A549 (cell line): ENCODE measurements around the gene SFRP5. TPM values are rescaled to one million over a fixed set of nuclear protein-coding genes. Genes with fewer than 3 reads are reported as not detected.

Experiments used
- ATAC-seq, 2 experiments: fragments of 200-7000 bp in 1 of 2; fragments of >200 bp in 1 of 2; cut with Nextera tagmentation in 1 of 2; cut with Tn5 transposase in 1 of 2; 3 replicates each; pipeline versions ENCODE4 v1.8.0 to v1.9.1; 2018 to 2020; ENCODE audit warnings: mild to moderate bottlenecking in 1 of 2, moderate library complexity in 1 of 2
- CTCF ChIA-PET: fragments of 300-600 bp; sonication (Branson Sonifier 250); formaldehyde crosslinking; extraction: SDS; loops from one replicate; lab custom pipeline; 2021; ENCODE audit warnings: antibody characterized with exemption, inconsistent platforms; lab: Yijun Ruan, JAX
- POLR2A ChIA-PET: fragments of 350-600 bp; formaldehyde crosslinking; extraction: SDS; loops from one replicate; lab custom pipeline; 2021; ENCODE audit warnings: antibody characterized with exemption, inconsistent platforms; lab: Yijun Ruan, JAX
- DNase-seq, 2 experiments: peaks; one replicate each; pipeline versions ENCODE4 v3.0.0 to v3.0.0-alpha.2; 2011 to 2016; ENCODE audit warnings: low read depth in 1 of 2, low spot score in 1 of 2
- FAIRE-seq: peaks from 2 replicates; lab custom pipeline; 2011; peaks lifted over from hg19 to GRCh38; lab: Jason Lieb, UNC
- H3K27ac ChIP-seq, 2 experiments: fragments of >200 bp; sonication (Bioruptor Twin); formaldehyde crosslinking; 3 replicates each; pipeline ENCODE4 v1.5.1; 2016 to 2017
- H3K4me1 ChIP-seq: fragments of >200 bp; sonication (Bioruptor Twin); formaldehyde crosslinking; 3 replicates; pipeline ENCODE4 v1.6.1; 2016
- H3K4me2 ChIP-seq: fragments of >200 bp; sonication (Bioruptor Twin); formaldehyde crosslinking; 3 replicates; pipeline ENCODE4 v1.6.1; 2016
- H3K4me3 ChIP-seq: fragments of >200 bp; sonication (Bioruptor Twin); formaldehyde crosslinking; 3 replicates; pipeline ENCODE4 v1.5.1; 2016
- H3K9me3 ChIP-seq: fragments of >200 bp; sonication (Bioruptor Twin); formaldehyde crosslinking; 3 replicates; pipeline ENCODE4 v1.6.1; 2016
- ATOH8 ChIP-seq: fragments of 250-450 bp; sonication (Bioruptor Pico); IDR thresholded peaks from 2 replicates; pipeline ENCODE4 v1.5.0; 2020; ENCODE audit warnings: low read depth, mild to moderate bottlenecking, moderate library complexity
- CHD4 ChIP-seq: fragments of 200-600 bp; sonication (generic); IDR thresholded peaks from 2 replicates; pipeline ENCODE4 v1.6.1; 2016; ENCODE audit warnings: antibody characterized with exemption, mild to moderate bottlenecking, borderline replicate concordance
- CTCF ChIP-seq: fragments of >200 bp; sonication (Bioruptor Twin); formaldehyde crosslinking; IDR thresholded peaks from 3 replicates; pipeline ENCODE4 v1.5.1; 2016
- EHF ChIP-seq: fragments of 250-450 bp; sonication (Bioruptor Pico); IDR thresholded peaks from 2 replicates; pipeline ENCODE4 v1.5.0; 2020; ENCODE audit warnings: mild to moderate bottlenecking
- EP300 ChIP-seq, 2 experiments: fragments of >200 bp; sonication (Bioruptor Twin); formaldehyde crosslinking; IDR thresholded peaks; 2 replicates in 1 of 2; 3 replicates in 1 of 2; pipeline ENCODE4 v1.6.1; 2016 to 2017
- FOSL2 ChIP-seq, 2 experiments: fragments of 450-650 bp in 1 of 2; fragments of >200 bp in 1 of 2; sonication (Bioruptor Twin) in 1 of 2; formaldehyde crosslinking; IDR thresholded peaks; 2 replicates each; pipeline versions ENCODE4 v1.5.0 to v1.6.1; 2016 to 2020; ENCODE audit warnings: mild to moderate bottlenecking in 1 of 2, moderate library complexity in 1 of 2
- GATA3 ChIP-seq: IDR thresholded peaks from 2 replicates; pipeline ENCODE4 v1.6.1; 2012; ENCODE audit warnings: borderline replicate concordance
- HOXA7 ChIP-seq: fragments of 250-450 bp; sonication (Bioruptor Pico); IDR thresholded peaks from 2 replicates; pipeline ENCODE4 v1.5.0; 2020; ENCODE audit warnings: mild to moderate bottlenecking, moderate library complexity
- HOXB5 ChIP-seq: fragments of 250-450 bp; sonication (Bioruptor Pico); IDR thresholded peaks from 2 replicates; pipeline ENCODE4 v1.5.0; 2020; ENCODE audit warnings: mild to moderate bottlenecking, moderate library complexity
- JUN ChIP-seq, 2 experiments: fragments of >200 bp; sonication (Bioruptor Twin); formaldehyde crosslinking; IDR thresholded peaks; 2 replicates in 1 of 2; 3 replicates in 1 of 2; pipeline ENCODE4 v1.6.1; 2016 to 2017
- JUNB ChIP-seq: fragments of >200 bp; sonication (Bioruptor Twin); formaldehyde crosslinking; IDR thresholded peaks from 2 replicates; pipeline ENCODE4 v1.6.1; 2016
- MAFK ChIP-seq: fragments of 450-650 bp; IDR thresholded peaks from 2 replicates; pipeline ENCODE4 v1.6.1; 2014; ENCODE audit not compliant: partially characterized antibody
- MYC ChIP-seq: IDR thresholded peaks from 2 replicates; pipeline ENCODE4 v1.6.1; 2012; ENCODE audit warnings: mild to moderate bottlenecking, inconsistent platforms, low read length, improper control_type of control experiment, borderline replicate concordance
- NFE2L2 ChIP-seq: fragments of 150-350 bp; conservative IDR thresholded peaks from 2 replicates; pipeline ENCODE4 v1.6.1; 2014; ENCODE audit warnings: low read length
- POLR2AphosphoS2 ChIP-seq: conservative IDR thresholded peaks from 2 replicates; pipeline ENCODE4 v1.6.1; 2012; ENCODE audit warnings: low read length, improper control_type of control experiment, inconsistent platforms
- RARB ChIP-seq: fragments of 250-450 bp; sonication (Bioruptor Pico); IDR thresholded peaks from 2 replicates; pipeline ENCODE4 v1.8.0; 2021; ENCODE audit warnings: mild to moderate bottlenecking, moderate library complexity
- RFX5 ChIP-seq: fragments of 450-650 bp; IDR thresholded peaks from 2 replicates; pipeline ENCODE4 v1.7.1; 2014; ENCODE audit warnings: antibody characterized with exemption, mild to moderate bottlenecking, moderate library complexity
- SMC3 ChIP-seq: fragments of >200 bp; sonication (Bioruptor Twin); formaldehyde crosslinking; IDR thresholded peaks from 3 replicates; pipeline ENCODE4 v1.6.1; 2018; ENCODE audit warnings: inconsistent platforms
- TFCP2L1 ChIP-seq: fragments of 250-450 bp; sonication (Bioruptor Pico); IDR thresholded peaks from 2 replicates; pipeline ENCODE4 v1.5.0; 2021; ENCODE audit warnings: mild to moderate bottlenecking
- USF2 ChIP-seq: fragments of 450-650 bp; IDR thresholded peaks from 2 replicates; pipeline ENCODE4 v1.6.1; 2014; ENCODE audit warnings: antibody characterized with exemption
- ZC3H11A ChIP-seq: fragments of 450-650 bp; IDR thresholded peaks from 2 replicates; pipeline ENCODE4 v1.6.1; 2014; ENCODE audit warnings: antibody characterized with exemption, mild to moderate bottlenecking
- WGBS: methylation state at CpG from one replicate; pipeline ENCODE4 v1.1.6; 2017; ENCODE audit errors: missing lambda C conversion rate; 5-methylcytosine and 5-hydroxymethylcytosine counted together
- polyA plus RNA-seq, 4 experiments: library from polyadenylated mRNA; depleted of rRNA in 3 of 4; stranded (reverse); fragments of >200 nt; fragmentation: RNase III in 1 of 4; extraction: RNeasy Plus Mini Kit Qiagen cat#74134 plus additional on column Dnase treatment in 1 of 4; gene quantifications; 2 replicates in 3 of 4; 3 replicates in 1 of 4; pipeline ENCODE4 v1.2.3, GENCODE V29; 2011 to 2017
- TF ChIP-seq, protein P1 (sequence below): fragments of 250-450 bp; sonication (Bioruptor Pico); IDR thresholded peaks from 2 replicates; pipeline ENCODE4 v1.5.0; 2021; ENCODE audit warnings: mild to moderate bottlenecking, moderate library complexity, borderline replicate concordance

Gene SFRP5
- polyA plus RNA-seq, 2 of the 4 experiments (the other 2 are of a cell fraction): 0.50 to 1.2 TPM

GRCh38 chr10:97805096-97805884 is 33.5 kb upstream of the SFRP5 start:
- CTCF ChIA-PET: interaction anchor here (0.9 to 3.9 kb wide), 2 partner anchors 13 to 19 kb away, joined by 3 to 29 read pairs; no protein-coding TSS in a partner anchor
- WGBS: 82% methylated on average over 12 of the region's 12 CpGs

GRCh38 chr10:97801422-97801821 is 29.6 kb upstream of the SFRP5 start:
- ATAC-seq (no peak), FAIRE-seq (no peak), DNase-seq (no peak)
- H3K27ac ChIP-seq: no peak overlapping the region
- WGBS: 20% methylated on average over 3 of the region's 5 CpGs
- CTCF ChIA-PET: interaction anchor here (0.6 to 17.4 kb wide), 5 partner anchors 9 to 216 kb away, joined by 3 to 649 read pairs (median 4); no protein-coding TSS in a partner anchor
- H3K4me1 ChIP-seq: no peaks in the 10 kb centered on the region
- peaks cover 10% of the 10 kb centered on the region; the same call in 2 of the 3 replicates for H3K9me3 ChIP-seq
- no peak overlapping the region for H3K4me3 ChIP-seq
- H3K4me2 ChIP-seq: no peak overlapping the region
- TF ChIP-seq ATOH8 (CRISPR knock-in tag) (no peak), EHF (CRISPR knock-in tag) (no peak)
- TF ChIP-seq, all 56 proteins: peak for 0
- POLR2A ChIA-PET: interaction anchor here (0.9 kb wide), 1 partner anchor 65 kb away, joined by 3 read pairs; the partner anchor contains the start of gene ZFYVE27

More at GRCh38 chr10:97805096-97805884, 33.5 kb upstream of the SFRP5 start:
- Histone ChIP-seq H3K4me2 (no peak overlapping the region), H3K4me3 (no peak overlapping the region), H3K9me3 (no peaks in the 10 kb centered on the region), H3K4me1 (peaks cover 2% of the 10 kb centered on the region), H3K27ac (no peak overlapping the region)
- POLR2A ChIA-PET: no interaction called here
- no peak for DNase-seq
- no peak for ATAC-seq
- TF ChIP-seq RFX5 (no peak), EP300 (IDR thresholded peaks at IDR 0.05) (no peak), HOXA7 (CRISPR knock-in tag) (no peak), NFE2L2 (no peak), MAFK (no peak), JUNB (no peak), RARB (CRISPR knock-in tag) (no peak), MYC (no peak), SMC3 (no peak), POLR2AphosphoS2 (no peak)
- no peak for FAIRE-seq

DNA sequence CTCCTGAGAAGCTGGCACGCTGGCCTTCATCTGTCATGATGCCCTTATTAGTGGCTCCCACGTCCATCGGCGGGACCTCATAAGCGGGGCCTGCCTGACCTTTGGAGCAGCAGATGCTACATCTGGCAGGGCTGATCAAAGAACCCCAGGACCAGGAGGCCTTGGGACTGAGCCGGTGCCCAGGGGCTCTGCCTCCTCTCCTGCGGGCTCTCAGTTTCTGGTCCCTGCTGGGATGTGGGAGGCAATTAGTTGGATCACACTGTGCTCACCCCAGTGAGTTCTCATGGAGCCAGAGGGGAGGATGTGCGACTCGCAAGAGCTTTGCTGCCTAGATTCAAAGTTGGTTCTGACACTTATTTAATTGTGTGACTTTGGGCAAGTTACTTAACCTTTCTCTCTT is 28.7 kb upstream of the SFRP5 start:
- H3K4me1 ChIP-seq: no peaks in the 10 kb centered on the region
- TF ChIP-seq EHF (CRISPR knock-in tag) (no peak), USF2 (no peak), EP300 (IDR thresholded peaks at IDR 0.05) (no peak), MAFK (no peak), ATOH8 (CRISPR knock-in tag) (no peak), JUN (IDR thresholded peaks at IDR 0.05) (no peak), FOSL2 (IDR thresholded peaks at IDR 0.05) (no peak), FOSL2 (CRISPR knock-in tag; IDR thresholded peaks at IDR 0.05) (no peak), CTCF (no peak), RARB (CRISPR knock-in tag) (no peak), TFCP2L1 (CRISPR knock-in tag) (no peak), CHD4 (no peak), HOXB5 (CRISPR knock-in tag) (no peak), GATA3 (no peak), ZC3H11A (no peak)
- TF ChIP-seq, protein P1, sequence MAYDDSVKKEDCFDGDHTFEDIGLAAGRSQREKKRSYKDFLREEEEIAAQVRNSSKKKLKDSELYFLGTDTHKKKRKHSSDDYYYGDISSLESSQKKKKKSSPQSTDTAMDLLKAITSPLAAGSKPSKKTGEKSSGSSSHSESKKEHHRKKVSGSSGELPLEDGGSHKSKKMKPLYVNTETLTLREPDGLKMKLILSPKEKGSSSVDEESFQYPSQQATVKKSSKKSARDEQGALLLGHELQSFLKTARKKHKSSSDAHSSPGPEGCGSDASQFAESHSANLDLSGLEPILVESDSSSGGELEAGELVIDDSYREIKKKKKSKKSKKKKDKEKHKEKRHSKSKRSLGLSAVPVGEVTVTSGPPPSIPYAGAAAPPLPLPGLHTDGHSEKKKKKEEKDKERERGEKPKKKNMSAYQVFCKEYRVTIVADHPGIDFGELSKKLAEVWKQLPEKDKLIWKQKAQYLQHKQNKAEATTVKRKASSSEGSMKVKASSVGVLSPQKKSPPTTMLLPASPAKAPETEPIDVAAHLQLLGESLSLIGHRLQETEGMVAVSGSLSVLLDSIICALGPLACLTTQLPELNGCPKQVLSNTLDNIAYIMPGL (CRISPR knock-in tag): no peak
- POLR2A ChIA-PET: interaction anchor here (0.9 kb wide), 1 partner anchor 64 kb away, joined by 3 read pairs; the partner anchor contains the start of gene ZFYVE27

More for the DNA sequence above, 28.7 kb upstream of the SFRP5 start:
- Histone ChIP-seq H3K4me2 (no peak overlapping the region), H3K27ac (no peak overlapping the region), H3K4me3 (no peak overlapping the region), H3K9me3 (peaks cover 10% of the 10 kb centered on the region; the same call in 2 of the 3 replicates)
- ATAC-seq (no peak), DNase-seq (no peak), FAIRE-seq (no peak)
- CTCF ChIA-PET: interaction anchor here (2.0 to 17.4 kb wide), 3 partner anchors 8 to 68 kb away, joined by 4 to 649 read pairs (median 55); no protein-coding TSS in a partner anchor
- 75% methylated on average over 5 of the region's 9 CpGs for WGBS
